Ecto neural progenitor cell (in vitro differentiated cells): ENCODE data around the gene SMPDL3B.

Experiments
- DNase-seq: peaks from one replicate; pipeline ENCODE4 v3.0.0-alpha.2; 2018; ENCODE audit warnings: low spot score

SMPDL3B gene, protein sequence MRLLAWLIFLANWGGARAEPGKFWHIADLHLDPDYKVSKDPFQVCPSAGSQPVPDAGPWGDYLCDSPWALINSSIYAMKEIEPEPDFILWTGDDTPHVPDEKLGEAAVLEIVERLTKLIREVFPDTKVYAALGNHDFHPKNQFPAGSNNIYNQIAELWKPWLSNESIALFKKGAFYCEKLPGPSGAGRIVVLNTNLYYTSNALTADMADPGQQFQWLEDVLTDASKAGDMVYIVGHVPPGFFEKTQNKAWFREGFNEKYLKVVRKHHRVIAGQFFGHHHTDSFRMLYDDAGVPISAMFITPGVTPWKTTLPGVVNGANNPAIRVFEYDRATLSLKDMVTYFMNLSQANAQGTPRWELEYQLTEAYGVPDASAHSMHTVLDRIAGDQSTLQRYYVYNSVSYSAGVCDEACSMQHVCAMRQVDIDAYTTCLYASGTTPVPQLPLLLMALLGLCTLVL

GRCh38 chr1:27934818-27935549, at the start of gene SMPDL3B:
Gene SMPDL3B, plus strand, starts transcription at chr1:27935000. Its CDS starts 184 bp downstream, at chr1:27935184.
- DNase-seq, result peak; percentile 68

DNA sequence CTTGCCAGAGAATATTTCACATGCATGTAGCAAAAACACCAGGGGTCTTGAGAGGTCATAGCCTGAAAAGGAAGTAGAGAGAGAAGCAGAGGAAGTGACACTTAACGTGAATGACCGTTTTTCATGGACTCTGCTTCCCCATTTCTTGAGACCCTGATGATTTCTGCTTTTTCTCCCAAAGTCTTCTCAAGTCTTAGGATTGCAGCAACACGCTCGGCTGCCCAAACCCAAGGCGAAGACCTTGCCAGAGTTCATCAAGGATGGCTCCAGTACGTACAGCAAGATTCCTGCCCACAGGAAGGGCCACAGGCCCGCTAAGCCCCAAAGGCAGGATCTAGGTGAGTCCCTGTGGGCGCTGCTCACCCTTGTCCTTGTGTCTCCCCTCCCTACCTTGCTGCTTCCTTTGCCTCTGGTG, 49.7 kb upstream of the SMPDL3B start:
- no peak for DNase-seq

GRCh38 chr1:27885621-27886352, 49.0 kb upstream of the SMPDL3B start:
- no peak for DNase-seq

DNA sequence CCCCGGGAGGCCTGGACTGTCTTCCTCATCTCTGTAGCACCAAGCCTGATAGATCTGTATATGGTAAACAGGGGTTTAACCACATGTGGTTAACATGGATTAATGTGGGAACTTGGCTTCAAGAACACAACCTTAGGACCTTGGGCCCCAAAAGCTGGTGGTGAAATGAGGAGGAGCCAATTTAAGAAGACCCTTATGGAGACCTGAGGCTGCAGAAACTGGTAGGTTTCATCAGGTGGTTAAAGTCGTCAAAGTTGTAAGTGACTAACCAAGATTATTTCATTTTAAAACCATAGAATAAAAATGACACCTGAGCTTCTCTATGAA, 48.5 kb upstream of the SMPDL3B start:
- no peak for DNase-seq

DNA sequence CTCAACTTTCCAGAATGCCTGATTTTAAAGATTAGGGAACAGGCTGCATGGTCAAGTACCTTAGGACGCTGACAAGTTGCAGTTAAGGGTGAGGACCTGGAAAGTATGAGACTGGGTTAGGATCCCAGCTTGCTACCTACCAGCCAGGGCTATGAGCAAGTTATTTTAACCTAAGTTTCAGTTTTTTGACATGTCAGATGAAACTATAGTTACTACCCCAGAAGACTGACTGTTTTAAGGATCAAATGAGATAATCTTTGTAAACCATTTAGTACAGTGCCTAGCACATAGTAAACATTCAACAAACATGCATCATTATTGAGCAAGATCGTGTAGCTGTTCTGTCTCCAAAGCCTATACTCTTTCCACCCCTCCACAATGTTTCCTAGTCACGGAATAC, 48.1 kb upstream of the SMPDL3B start:
- DNase-seq, result no peak

DNA sequence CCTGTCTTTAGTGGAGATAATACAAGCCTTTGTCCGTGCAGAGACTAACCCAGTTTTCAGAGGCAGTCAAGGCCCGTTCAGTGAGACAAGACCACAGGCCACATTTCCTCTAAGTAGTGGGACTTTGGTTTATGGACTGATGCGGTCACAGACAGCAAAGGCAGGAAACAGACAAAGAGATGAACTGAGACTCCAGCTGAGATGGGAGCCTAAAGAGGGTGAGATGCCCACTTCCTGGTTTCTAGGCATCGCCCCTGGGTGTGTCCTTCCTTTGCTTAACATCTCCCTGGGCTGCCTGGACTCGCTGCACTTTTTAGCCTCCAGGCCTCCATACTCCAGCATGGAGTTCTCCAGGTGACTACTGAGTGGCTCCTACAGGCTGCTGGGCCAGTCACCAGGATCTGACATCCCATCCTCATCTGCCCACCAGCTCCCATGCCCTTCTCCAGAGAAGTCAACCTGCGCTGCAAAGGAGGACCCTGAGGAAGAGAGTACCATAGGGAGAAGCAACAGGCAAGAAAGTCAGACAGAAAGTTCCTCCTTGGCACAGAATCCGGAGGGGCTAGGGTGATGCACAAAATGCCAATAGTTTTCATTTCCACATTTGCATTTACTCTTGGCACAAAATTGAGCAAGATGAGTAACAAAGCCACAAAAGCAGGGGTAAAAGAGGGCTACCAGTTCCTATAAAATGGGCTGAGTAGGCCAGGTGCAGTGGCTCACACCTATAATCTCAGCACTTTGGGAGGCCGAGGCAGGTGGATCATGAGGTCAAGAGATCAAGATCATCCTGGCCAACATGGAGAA, 47.4 kb upstream of the SMPDL3B start:
- DNase-seq, result no peak

- no peak for DNase-seq
Observed at GRCh38 chr1:27889506-27889905, 45.3 kb upstream of the SMPDL3B start.

DNA sequence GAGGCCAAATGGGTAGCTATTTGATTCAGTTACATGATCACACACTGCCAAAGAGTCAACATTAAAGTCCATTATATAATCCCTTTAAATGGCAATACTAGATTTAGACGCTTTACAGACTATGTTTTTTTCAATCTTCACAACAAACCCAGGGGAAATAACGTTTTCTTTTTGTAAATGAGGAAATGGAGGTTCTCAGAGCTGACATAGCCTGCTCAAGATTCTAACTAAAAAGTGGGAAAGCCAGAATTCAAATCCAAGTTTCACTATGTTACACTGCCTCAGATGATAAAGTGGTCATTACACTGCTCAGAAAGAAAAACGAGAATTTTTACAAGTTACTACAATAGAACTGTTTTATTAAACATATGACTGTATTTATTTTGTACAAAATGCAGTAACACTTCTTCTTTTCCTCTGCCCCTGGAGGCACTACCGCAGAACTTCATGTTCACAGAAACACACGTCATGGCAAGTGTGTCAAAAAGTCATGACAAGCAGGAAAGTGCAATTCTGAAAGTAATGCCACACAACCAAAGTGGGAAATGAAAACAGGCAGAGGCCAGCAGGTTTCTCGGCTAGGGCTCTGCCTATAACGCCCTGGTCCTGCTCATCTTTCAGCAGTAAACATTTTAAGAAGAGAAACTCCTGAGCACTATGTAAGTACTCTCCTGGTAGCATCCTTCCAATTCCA, 43.5 kb upstream of the SMPDL3B start:
- no peak for DNase-seq

GRCh38 chr1:27894521-27894920, 40.3 kb upstream of the SMPDL3B start:
- DNase-seq, result no peak

DNA sequence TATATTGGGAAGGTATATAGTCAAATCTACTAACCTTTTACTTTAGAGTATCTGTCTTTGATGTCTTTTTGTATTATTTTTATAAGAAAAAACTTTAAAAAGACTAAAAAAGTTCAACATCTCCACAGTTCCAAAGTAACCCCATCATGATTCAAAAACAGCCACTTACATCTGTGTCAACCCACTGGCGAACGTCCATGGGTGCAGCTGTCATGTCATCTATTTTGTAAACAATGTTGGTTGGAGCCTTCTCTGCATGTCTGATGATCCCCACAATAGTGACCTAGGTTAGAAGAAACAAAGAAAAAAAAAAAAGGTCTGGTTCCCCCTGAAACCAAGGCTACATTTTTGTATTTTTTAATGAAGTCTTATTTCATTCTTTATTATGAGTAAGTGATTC, 28.0 kb upstream of the SMPDL3B start:
- no peak for DNase-seq

DNA sequence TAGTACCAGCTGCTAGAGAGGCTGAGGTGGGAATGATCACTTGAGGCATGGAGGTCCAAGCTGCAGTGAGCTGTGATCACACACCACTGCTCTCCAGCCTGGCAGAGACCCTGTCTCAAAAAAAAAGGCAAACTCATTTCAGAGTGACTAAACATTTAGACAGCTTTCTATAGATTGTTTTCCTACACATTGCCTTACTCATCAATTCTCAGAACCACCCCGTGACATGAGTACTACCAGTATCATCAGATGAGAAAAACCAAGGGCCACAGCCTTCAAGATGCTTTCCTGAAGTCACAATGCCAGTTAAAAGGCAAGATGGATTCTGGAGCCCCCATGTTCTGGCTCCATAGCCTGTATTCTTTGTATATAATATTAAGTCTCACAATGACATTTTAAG, 22.4 kb upstream of the SMPDL3B start:
- no peak for DNase-seq

DNA sequence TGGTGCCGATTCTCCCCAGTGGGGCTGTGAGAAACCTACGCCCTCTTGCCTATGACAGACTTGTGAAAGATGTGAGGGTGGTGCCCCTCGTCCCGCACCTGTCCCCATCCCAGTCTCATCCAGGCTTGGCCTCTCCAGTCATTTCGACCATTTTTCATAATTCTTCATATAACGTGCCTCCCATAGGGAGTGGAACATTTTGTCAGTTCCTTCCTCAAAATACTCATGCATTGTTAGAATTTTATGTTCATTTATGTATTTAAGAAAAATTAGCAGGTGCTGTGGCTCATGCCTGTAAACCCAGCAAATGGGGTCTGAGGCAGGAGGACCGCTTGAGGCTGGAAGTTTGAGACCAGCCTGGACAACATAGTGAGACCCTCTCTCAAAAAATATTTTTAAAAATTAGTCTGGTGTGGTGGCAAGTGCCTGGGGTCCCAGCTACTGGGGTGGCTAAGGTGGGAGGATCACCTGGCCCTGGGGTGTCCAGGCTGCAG, 19.7 kb upstream of the SMPDL3B start:
- DNase-seq, result no peak

- no peak for DNase-seq
Observed at GRCh38 chr1:27922272-27922671, 12.5 kb upstream of the SMPDL3B start.

GRCh38 chr1:27928216-27928954, 6.4 kb upstream of the SMPDL3B start:
- DNase-seq, result no peak

DNA sequence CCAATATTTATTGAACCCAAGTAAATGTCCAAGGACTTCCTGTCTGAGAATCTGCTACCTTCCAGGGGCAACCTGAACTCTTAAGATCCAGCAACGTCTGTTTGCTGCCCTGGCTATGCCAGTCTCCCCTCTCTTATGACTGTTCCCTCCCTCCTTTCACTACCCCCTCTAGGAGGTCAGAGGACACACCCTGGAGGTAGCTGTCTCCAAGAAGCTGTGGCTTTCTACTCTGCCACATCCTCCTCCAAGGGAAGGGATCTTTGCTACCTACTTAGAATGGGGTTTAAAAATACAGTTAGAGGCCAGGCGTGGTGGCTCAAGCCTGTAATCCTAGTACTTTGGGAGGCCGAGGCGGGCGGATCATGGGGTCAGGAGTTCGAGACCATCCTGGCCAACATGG, 3.6 kb upstream of the SMPDL3B start:
- DNase-seq, result no peak

- no peak for DNase-seq
Observed at GRCh38 chr1:27931759-27932158, 3.0 kb upstream of the SMPDL3B start.

- DNase-seq, result no peak
Observed at GRCh38 chr1:27935721-27936120, 921 bp downstream of the SMPDL3B start.

- DNase-seq, result no peak
Observed at GRCh38 chr1:27936370-27936769, 1.6 kb downstream of the SMPDL3B start.

DNA sequence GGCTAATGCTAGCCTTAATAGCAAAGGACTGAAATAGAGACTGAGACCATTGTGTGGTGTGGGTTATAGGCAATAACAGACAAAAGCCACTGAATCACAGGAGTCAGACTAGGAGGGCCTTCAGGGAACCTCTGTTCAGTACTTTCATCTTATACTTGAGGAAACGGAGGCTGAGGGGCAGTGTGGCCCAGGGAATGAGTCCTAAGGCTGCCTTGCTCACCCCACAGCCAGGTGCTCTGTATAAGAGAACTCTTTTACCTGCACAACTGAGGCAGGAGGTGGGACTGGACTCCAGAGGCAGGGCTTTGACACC, 2.7 kb downstream of the SMPDL3B start:
- no peak for DNase-seq

- DNase-seq, result no peak
Observed at GRCh38 chr1:27938488-27938887, 3.7 kb downstream of the SMPDL3B start.

GRCh38 chr1:27940297-27940696, 5.5 kb downstream of the SMPDL3B start:
- no peak for DNase-seq
